Activated CD4-positive, alpha-beta T cell treated with anti-CD3 and anti-CD28 coated beads for 48 hours (primary cell): ENCODE data around the gene ING2.
"Not testable (repeated sequence)": the region's sequence is repeated elsewhere in the genome, so short reads cannot be mapped to it uniquely, and the experiment has no call there.

Experiments used
- DNase-seq: peaks from one replicate; pipeline ENCODE4 v3.0.0-alpha.2; 2020

ING2 gene, protein sequence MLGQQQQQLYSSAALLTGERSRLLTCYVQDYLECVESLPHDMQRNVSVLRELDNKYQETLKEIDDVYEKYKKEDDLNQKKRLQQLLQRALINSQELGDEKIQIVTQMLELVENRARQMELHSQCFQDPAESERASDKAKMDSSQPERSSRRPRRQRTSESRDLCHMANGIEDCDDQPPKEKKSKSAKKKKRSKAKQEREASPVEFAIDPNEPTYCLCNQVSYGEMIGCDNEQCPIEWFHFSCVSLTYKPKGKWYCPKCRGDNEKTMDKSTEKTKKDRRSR

GRCh38 chr4:183504930-183505610 is at the start of gene ING2:
ING2 (plus strand) TSS chr4:183505058; CDS start chr4:183505196, 138 bp downstream.
- DNase-seq: no peak

- DNase-seq: no peak
These were observed 49.2 kb upstream of the ING2 start for GRCh38 chr4:183455431-183456195.

DNA sequence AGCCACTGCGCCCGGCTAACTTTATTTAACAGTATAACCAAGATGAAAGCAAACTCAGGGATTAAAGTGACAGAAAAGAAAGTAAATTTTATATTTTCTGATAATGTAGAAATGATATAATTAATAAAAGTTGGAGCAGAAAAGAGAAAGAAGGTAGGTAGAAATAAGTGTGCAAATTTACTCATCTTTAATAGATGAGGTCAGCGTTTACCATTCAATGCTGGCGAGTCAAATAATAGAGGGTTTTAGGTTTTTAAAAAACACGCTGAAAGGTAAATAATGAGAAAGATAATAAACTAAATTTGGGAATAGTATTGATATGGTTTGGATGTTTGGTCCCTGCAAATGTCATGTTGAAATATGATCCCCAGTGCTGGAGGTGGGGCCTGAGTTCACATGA is 46.9 kb upstream of the ING2 start:
- DNase-seq: no peak

- not testable (repeated sequence) for DNase-seq
These were observed 40.8 kb upstream of the ING2 start for GRCh38 chr4:183463903-183464619.

- not testable (repeated sequence) for DNase-seq
These were observed 39.0 kb upstream of the ING2 start for GRCh38 chr4:183465879-183466278.

- DNase-seq: no peak
These were observed 37.6 kb upstream of the ING2 start for GRCh38 chr4:183467246-183467645.

DNA sequence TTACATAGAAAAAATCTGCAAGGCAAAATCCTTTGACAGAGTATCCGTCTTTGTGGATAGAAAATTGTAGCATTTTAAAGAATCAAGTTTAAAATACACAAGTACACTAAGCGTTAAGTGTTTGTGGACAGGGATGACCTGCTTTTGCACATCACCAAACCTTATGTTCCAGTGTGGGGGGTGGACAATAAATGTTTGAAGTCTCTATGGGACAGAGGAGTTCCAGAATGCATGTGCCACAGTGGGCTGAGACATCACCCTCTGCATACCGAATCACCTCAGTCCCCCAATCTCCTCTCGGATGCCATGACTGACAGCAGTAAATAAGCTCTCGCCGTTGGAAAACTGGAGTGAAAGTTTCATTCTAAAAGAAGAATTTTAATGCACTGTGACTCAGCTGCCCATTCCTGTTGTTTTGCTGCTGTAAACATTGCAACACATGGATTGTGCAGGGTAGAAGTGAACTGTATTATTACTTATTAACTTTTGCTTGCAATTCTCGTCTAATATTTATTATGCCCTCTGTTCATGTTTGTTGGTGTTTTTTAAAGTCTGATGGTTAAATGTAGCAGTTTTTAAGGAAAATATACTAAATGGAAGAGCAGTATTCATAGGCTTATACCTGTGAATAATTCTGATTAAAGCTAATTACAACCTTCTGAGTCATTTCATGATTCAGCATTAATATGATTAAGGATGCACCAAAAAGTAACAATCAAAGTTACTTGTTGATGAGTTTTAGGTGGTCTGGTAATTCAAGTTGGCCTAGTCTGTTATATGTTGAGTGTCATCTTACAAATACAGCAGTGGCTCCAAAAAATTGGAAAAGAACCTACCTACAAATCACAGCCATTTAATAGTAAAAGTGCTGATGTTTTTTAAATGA is 36.4 kb upstream of the ING2 start:
- DNase-seq: no peak

DNA sequence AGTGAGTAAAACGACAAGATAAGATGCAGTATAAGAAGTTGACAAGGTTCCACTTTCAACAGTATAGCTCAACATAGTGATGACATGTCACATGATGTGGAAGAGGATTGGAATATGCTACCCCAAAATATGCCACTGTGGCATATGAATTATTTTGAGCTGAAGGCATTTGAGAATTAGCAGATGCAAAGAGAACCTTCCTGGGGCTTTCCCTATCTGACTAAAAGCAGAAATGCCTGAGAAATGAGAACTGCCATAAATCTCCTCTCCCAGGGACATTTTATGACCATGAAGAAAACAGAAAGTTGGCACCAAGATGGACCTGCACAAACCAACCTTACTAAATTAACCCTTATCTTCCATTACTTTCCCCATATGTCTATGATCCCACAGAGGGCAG is 35.6 kb upstream of the ING2 start:
- DNase-seq: no peak

DNA sequence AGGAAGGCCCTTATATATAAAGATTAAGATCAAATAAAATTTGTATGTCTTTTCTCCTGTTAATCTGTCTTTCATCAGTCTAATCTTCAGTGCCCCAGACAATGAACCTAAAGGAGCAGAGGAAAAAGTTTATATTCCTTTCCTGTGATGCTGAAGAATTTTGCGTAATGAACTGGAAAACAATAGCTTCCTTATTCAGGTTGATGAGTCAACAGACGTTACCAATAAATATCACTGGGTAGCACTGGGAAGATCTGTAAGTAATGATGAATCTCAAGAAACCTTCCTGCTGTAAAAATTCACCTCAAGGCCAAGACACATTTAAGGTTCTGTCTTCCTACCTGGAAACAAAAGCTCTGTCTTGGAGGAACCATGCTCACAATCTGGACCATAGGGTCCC is 34.9 kb upstream of the ING2 start:
- no peak for DNase-seq

DNA sequence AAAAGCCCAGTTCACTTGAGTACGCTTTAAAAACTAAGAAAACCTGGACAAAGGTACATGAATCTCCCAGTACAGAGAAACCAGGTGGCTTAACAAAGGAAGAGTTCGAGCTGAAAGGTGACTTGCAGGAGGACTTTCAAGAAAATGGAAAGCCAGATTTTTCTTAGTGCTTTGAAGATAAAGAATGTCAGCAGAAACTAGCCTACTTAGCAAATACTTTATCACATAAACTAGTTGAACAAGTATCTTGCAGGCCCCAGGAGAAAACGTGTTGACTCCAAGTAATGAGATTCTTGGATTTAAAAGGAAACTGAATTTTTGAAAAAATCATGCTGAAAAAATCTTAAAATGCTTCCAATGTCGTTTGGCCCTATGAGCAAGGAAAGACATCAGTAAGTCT is 34.0 kb upstream of the ING2 start:
- DNase-seq: no peak

DNA sequence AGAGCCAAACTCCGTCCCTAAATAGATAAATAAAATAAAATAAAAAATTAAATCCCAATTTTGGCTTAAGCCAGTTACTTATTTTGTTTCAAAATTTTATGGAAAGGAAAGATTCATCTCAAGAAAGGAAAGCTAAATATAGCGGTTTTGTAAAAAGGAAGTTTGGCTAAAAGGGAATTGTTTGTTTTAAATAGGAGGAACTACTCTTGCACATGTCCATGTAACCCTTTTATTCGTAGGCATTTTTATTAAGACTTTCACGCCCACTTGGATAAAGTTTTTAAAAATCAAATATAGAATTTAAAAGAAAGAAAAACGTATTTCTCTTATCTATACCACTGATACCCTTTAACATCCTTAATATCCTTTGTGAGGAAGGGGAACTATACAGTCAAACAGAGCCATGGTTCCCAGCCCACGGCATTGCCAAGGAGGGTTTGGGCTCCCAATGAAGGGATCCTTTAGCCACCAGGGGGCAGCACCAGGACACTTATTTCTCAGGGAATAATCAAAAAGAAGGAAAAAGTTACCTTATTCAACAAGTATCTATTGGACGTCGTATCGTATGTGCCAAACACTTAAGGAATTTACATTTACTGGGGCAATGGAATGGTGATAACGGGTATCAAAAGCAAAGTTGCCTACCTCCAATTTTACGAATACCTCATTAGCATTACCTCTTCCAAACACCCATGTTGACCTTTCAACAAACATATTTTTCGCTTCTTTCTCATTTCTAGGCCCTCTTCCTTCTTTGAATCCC is 32.7 kb upstream of the ING2 start:
- DNase-seq: peak; percentile 89

- no peak for DNase-seq
These were observed 26.7 kb upstream of the ING2 start for GRCh38 chr4:183478123-183478522.

DNA sequence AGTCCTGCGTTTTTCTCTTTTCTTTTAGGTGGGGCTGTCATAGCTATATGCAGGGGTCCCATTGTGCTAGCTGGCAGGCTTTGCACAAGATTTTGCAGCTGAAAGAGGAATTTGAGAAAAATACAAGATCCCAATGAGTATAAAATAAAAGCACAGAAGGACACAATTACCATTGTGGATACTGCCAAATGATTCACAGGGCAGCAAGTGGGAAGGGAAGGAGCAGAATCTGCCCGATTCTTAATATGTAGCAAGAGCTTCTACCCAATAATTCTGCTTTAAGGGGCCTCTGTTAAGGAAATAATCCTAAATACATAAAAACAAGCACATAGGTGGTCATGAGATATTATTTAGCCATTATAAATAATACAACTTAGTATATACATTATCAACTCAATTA is 25.9 kb upstream of the ING2 start:
- DNase-seq: no peak

DNA sequence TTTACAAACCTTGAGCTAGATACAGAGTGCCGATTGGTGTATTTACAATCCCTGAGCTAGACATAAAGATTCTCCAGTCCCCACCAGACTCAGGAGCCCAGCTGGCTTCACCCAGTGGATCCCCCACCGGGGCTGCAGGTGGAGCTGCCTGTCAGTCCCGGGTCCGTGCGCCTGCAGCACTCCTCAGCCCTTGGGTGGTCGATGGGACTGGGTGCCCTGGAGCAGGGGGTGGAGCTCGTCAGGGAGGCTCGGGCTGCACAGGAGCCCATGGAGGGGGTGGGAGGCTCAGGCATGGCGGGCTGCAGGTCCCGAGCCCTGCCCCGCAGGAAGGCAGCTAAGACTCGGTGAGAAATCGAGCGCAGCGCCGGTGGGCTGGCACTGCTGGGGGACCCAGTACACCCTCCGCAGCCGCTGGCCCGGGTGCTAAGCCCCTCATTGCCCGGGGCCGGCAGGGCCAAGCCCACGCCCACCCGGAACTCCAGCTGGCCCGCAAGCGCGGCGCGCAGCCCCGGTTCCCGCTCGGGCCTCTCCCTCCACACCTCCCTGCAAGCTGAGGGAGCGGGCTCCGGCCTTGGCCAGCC is 22.3 kb upstream of the ING2 start:
- not testable (repeated sequence) for DNase-seq

- no peak for DNase-seq
These were observed 20.9 kb upstream of the ING2 start for GRCh38 chr4:183483997-183484396.

DNA sequence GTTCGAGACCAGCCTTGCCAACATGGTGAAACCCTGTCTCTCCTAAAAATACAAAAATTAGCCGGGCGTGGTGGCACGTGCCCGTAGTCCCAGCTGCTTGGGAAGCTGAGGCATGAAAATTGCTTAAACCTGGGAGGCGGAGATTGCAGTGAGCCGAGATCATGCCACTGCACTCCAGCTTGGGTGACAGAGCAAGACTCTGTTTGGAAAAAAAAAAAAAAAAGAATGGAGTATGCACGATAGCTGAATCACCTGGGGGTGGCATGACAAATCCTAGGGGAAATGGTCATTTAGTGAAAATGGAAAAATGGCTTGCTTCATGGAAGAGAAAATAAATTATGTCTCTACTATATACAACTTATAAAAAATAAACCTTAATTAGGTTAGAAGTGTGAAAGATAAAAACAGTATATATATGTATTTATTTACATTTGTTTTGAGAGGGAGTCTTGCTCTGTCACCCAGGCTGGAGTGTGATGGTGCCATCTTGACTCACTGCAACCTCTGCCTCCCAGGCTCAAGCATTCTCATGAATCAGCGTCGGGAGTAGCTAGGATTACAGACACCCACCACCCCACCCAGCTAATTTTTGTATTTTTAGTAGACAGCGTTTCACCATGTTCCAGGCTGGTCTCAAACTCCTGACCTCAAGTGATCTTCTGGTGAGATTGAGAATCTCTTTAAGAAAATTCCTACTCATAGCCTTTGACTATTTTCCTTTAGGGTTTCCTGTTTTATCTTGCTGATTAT is 19.3 kb upstream of the ING2 start:
- no peak for DNase-seq

GRCh38 chr4:183492791-183493222 is 12.1 kb upstream of the ING2 start:
- DNase-seq: no peak

GRCh38 chr4:183493246-183493645 is 11.6 kb upstream of the ING2 start:
- no peak for DNase-seq

- no peak for DNase-seq
These were observed 9.7 kb upstream of the ING2 start for GRCh38 chr4:183495184-183495583.

DNA sequence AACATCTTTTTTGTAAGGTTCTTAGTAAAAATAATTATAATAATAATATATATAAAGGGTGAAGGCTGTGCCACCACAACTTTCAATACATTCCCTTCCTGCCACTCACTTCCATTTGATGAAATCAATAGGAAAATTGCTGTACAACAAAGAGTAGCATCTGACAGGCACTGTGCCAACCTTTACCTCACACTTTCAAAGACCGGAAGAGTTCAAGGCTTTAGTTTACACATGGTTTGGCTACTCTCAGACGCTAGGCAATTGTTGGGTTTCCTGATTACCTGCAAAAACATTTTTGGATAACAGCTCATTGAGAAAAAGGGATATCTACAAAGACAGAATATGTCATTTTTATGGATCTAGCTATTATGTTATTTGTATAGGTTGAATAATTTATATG is 5.5 kb upstream of the ING2 start:
- no peak for DNase-seq
